Cerebellar cortex (tissue), 1 donor: ENCODE data around the gene SPDYE2B.
"Not testable (repeated sequence)": the region's sequence is repeated elsewhere in the genome, so short reads cannot be mapped to it uniquely, and the experiment has no call there.

Experiments
- DNase-seq: peaks from one replicate; pipeline ENCODE4 v3.0.0-alpha.2; 2015; ENCODE audit warnings: low spot score

SPDYE2B gene

DNA sequence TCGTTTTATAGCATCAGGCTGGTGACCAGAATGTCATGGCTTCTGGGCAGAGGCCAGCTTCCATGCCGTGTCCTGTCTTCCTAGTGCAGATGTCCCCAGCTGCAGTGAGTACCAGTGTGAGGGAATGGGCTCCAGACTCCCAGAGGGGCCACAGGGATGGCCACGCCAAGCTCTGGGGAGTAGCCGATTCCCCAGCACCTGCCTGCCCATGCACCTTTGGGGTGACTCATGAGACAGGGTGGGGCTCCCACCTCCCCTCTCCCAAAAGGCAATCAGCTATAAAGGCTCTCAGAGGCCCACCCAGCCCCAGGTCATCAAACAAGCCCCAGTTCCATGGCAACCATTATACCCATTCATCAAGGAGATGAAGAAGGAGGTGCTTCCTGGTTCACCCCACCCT, at the start of gene SPDYE2B:
SPDYE2B (plus strand) TSS at position 396 of the 400 bp plus-strand sequence. CDS start 2,030 bp downstream, outside the sequence.
- not testable (repeated sequence) for DNase-seq

DNA sequence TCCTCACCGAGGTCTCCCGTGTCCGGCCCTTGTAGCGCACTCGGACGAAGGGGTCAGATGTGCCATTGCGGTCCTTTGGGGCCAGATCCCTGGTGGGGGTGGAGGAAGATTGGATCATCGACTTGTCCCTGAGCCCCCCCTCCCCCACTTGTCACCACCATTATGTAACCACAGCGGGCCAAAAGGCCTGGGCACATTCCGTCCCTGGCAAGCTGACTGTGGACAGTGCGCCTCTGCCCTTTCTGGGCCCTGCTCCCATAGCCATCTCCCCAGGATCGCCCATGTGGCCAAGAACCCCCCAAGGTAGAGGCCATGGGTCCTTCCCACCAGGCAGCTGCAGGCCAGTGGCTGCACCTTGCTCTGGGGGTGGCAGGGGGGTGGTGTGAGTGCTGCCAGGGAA, 47.8 kb upstream of the SPDYE2B start:
- not testable (repeated sequence) for DNase-seq

GRCh38 chr7:102604431-102605145, 45.5 kb upstream of the SPDYE2B start:
- not testable (repeated sequence) for DNase-seq

GRCh38 chr7:102606848-102607247, 43.3 kb upstream of the SPDYE2B start:
- DNase-seq = not testable (repeated sequence)

DNA sequence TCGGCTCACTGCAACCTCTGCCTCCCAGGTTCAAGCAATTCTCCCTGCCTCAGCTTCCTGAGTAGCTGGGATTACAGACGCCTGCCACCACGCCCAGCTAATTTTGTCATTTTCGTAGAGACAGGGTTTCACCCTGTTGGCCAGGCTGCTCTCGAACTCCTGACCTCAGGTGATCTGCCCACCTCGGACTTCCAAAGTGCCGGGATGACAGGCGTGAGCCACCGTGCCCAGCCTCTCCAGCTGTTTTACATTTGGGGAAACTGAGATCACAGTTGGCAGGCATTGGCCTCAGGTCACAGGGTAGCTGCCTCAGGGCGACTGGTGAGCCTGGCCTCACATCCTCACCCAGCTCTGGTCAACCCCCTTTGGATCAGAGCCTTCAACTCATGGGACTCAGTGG, 40.4 kb upstream of the SPDYE2B start:
- DNase-seq = not testable (repeated sequence)

GRCh38 chr7:102610441-102610840, 39.7 kb upstream of the SPDYE2B start:
- not testable (repeated sequence) for DNase-seq

DNA sequence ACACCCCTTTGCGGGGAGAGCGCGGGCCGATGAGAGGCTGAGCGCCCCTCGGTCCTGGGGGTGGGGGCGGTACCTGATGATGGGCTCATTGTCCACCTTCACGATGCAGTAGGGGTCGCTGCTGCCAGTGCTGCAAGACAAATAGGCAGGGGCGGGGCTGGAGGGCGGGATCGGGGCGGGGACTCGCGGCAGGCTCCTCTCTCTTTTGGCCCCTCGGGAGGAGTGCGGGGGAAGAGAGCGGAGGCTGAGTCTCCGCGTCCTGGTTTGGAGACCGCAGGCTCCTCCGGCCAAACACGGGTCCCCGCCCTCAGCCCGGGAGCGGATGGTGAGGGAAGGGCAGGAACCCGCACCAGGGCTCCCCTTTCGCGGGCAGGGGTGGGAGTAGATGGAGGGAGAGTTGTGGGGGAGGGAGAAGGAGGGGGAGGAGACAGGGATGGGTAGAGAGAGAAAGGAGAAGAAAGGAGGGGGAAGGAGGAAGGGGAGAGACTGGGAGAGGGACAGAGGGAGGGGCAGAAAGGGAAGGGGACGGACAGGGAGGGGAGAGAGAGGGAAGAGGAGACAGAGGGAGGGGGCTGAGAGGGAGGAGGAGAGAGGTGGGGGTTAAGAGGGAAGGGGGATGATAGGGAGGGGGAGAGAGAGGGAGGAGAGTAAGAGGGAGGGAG, 39.0 kb upstream of the SPDYE2B start:
- DNase-seq = not testable (repeated sequence)

- peak; percentile 9 for DNase-seq
These were observed 38.3 kb upstream of the SPDYE2B start for GRCh38 chr7:102611675-102612325.

GRCh38 chr7:102613575-102614345, 36.4 kb upstream of the SPDYE2B start:
- not testable (repeated sequence) for DNase-seq

GRCh38 chr7:102614346-102614697, 35.8 kb upstream of the SPDYE2B start:
- DNase-seq = not testable (repeated sequence)

- not testable (repeated sequence) for DNase-seq
These were observed 35.2 kb upstream of the SPDYE2B start for GRCh38 chr7:102614873-102615272.

DNA sequence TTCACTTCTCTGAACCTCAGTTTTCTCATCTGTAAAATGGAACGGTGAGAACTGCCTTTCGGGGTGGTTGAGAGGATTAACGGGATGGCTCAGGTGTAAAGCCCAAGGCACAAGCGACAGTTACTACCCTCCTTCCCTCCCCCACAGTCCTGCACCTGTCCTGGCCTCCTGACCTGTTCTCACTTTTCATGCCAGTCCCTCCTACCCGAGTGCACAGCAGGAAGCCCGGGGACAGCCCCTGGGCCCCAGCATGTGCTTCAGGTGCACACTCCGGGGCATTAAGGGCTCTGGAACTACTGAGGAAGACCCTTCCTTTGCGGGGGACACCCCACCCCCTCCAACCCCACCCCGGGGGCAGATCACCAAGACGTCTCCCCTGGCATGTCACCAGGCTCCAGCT, 34.2 kb upstream of the SPDYE2B start:
- not testable (repeated sequence) for DNase-seq

- peak; percentile 2 for DNase-seq
These were observed 33.5 kb upstream of the SPDYE2B start, which contains the start of gene RASA4 for GRCh38 chr7:102616507-102617125. RASA4 (minus strand) TSS chr7:102616756; CDS start chr7:102616689, 67 bp downstream.

- not testable (repeated sequence) for DNase-seq
These were observed 32.0 kb upstream of the SPDYE2B start for GRCh38 chr7:102618122-102618521.

- DNase-seq = not testable (repeated sequence)
These were observed 22.7 kb upstream of the SPDYE2B start for GRCh38 chr7:102627271-102627904.

DNA sequence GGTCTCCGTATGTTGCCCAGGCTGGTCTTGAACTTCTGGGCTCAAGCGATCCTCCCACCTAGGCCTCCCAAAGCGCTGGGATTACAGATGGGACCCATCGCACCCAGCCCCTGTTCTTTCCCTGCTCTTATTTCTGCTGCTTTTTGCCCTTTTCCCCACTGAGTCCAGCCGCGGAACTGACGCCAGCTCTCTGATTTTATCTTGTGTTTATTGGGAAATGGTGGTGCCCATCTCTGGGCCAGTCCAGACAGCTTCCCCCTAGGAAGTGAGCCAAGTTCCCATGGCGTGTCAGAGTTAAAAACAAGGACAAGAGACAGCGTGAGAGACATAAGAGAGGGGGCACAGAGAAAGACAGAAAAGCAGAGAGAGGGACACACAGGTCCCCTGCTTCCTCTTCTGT, 19.5 kb upstream of the SPDYE2B start:
- not testable (repeated sequence) for DNase-seq

DNA sequence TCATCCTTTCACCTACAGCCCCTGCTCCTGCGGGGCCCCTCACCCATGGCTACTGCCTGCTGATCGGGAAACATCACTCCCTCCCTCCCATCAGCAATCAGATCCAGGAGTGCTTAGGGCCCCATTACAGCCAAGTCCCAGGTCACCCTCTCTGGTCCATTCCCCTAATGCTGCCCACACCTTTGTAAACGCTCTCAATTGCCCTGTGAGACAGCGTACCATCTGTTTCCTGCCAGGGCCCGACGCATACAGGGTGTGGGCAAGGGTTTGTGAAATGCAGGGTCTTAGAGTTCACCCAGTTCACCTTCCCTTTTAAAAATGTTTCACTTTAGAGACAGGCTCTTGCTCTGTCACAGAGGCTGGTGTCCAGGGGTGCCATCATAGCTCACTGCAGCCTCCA, 15.8 kb upstream of the SPDYE2B start:
- not testable (repeated sequence) for DNase-seq

DNA sequence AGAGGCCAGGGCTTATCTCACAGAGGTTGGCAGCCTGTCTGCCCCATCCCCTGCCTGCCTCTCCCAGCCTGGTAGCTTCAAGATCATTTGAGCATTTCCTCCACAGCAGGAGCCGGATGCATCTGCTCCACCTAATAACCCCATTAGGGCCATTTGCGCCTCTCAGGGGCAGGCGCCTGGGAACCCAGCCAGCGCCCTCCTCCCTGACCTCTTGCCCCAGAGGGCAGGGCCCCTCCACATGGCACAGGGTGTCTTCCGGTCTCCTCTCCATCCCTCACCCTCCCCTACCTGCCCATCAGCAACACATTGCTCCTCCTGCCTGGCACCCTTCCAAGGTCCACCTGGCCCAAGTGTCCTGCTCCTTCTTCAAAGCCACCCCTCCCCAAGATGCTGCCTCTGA, 14.8 kb upstream of the SPDYE2B start:
- DNase-seq = not testable (repeated sequence)

DNA sequence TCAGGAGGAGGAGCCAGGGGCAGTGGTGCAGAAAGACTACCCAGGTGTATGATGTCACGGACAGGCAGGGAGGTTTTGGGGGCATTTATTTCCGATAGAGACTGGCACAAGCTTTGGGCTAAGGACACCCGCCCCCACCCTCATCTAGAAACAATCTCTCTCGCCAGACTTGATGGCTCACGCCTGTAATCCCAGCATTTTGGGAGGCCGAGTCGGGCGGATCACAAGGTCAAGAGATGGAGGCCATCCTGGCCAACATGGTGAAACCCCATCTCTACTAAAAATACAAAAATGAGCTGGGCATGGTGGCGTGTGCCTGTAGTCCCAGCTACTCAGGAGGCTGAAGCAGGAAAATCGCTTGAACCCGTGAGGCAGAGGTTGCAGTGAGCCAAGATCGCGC, 13.2 kb upstream of the SPDYE2B start:
- DNase-seq = not testable (repeated sequence)

- DNase-seq = not testable (repeated sequence)
These were observed 11.3 kb upstream of the SPDYE2B start for GRCh38 chr7:102638848-102639247.

DNA sequence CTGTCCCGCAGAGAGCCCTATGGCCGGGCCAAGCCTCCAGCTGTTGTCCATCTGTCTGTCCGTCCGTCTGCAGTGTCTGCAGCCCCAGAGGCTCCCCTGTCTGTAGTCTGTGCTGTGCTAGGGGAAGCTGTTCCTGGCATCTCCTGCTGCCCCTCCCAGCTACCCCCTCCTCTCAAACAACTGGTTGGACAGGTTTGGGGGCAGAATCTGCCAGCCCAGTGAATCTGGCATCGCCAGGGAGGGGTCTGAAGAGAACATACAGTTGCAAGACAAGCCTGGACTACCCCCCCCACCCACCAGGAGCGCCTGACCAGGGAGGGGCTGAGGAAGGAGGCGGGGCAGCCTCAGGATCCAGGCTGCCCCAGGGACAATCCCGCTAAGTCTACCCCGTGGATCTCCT, 7.4 kb upstream of the SPDYE2B start, which contains the start of gene UPK3BL1:
UPK3BL1 (minus strand) TSS at position 101 of the 400 bp plus-strand sequence; CDS start at position 51, 50 bp downstream.
- not testable (repeated sequence) for DNase-seq
